H1 (cell line): ENCODE data around the gene AIPL1. TPM values are rescaled to one million over a fixed set of nuclear protein-coding genes. Genes with fewer than 3 reads are reported as not detected.

Source experiments
- CTCF ChIA-PET: fragments of 300-600 bp; sonication (Branson Sonifier 250); formaldehyde crosslinking; loops from one replicate; lab custom pipeline; 2021; ENCODE audit not compliant: partially characterized antibody; lab: Charles Lee
- POLR2A ChIA-PET: fragments of 300-600 bp; sonication (Branson Sonifier 250); formaldehyde crosslinking; loops from one replicate; lab custom pipeline; 2021; ENCODE audit warnings: inconsistent platforms; ENCODE audit not compliant: partially characterized antibody; lab: Charles Lee
- DNase-seq, 2 experiments: peaks; one replicate each; pipeline versions ENCODE4 v3.0.0 to v3.0.0-alpha.2; 2010 to 2022; ENCODE audit warnings: low spot score in 2 of 2, low read depth in 1 of 2, mixed read lengths in 1 of 2
- FAIRE-seq: peaks from 2 replicates; lab custom pipeline; 2011; peaks lifted over from hg19 to GRCh38; lab: Jason Lieb, UNC
- H2AFZ ChIP-seq: 2 replicates; pipeline ENCODE4 v1.8.1; 2012; ENCODE audit warnings: low read length, inconsistent platforms
- H2AK5ac ChIP-seq: 2 replicates; pipeline ENCODE4 v1.6.1; 2013; ENCODE audit warnings: low read depth, low read length
- H2BK120ac ChIP-seq: replicated peaks from 2 replicates; pipeline ENCODE3; 2013; ENCODE audit warnings: low read depth, low read length, inconsistent platforms
- H2BK12ac ChIP-seq: 2 replicates; pipeline ENCODE4 v1.6.1; 2013; ENCODE audit warnings: low read depth, low read length
- H2BK15ac ChIP-seq: 2 replicates; pipeline ENCODE4 v1.6.1; 2013; ENCODE audit warnings: low read length
- H2BK20ac ChIP-seq: 2 replicates; pipeline ENCODE4 v1.6.1; 2013; ENCODE audit warnings: low read length
- H2BK5ac ChIP-seq: 2 replicates; pipeline ENCODE4 v1.6.1; 2013; ENCODE audit warnings: low read depth, low read length
- H3K14ac ChIP-seq: 2 replicates; pipeline ENCODE4 v1.6.1; 2013; ENCODE audit warnings: inconsistent platforms; ENCODE audit not compliant: insufficient read length
- H3K18ac ChIP-seq: 2 replicates; pipeline ENCODE4 v1.6.1; 2013; ENCODE audit warnings: low read length; ENCODE audit errors: extremely low read depth
- H3K23ac ChIP-seq: 2 replicates; pipeline ENCODE4 v1.6.1; 2013; ENCODE audit warnings: inconsistent platforms; ENCODE audit not compliant: insufficient read length
- H3K23me2 ChIP-seq: 2 replicates; pipeline ENCODE4 v1.6.1; 2013; ENCODE audit warnings: low read depth, low read length
- H3K27ac ChIP-seq: 2 replicates; pipeline ENCODE4 v1.6.1; 2011; ENCODE audit warnings: low read depth, low read length, inconsistent platforms
- H3K27me3 ChIP-seq, 4 experiments: replicated peaks in 1 of 4; 1 replicate in 1 of 4; 2 replicates in 3 of 4; pipeline versions ENCODE4 v1.6.1 to v1.8.1; 2011 to 2013; ENCODE audit warnings: low read length in 3 of 4, mild to moderate bottlenecking in 3 of 4, inconsistent platforms in 2 of 4, mixed read lengths in 2 of 4, moderate library complexity in 1 of 4; ENCODE audit not compliant: control insufficient read depth in 3 of 4, insufficient read depth in 3 of 4; ENCODE audit errors: extremely low read depth in 1 of 4
- H3K36me3 ChIP-seq, 4 experiments: 2 replicates each; pipeline versions ENCODE4 v1.6.1 to v1.8.1; 2011 to 2013; ENCODE audit warnings: mild to moderate bottlenecking in 4 of 4, low read length in 3 of 4, moderate library complexity in 2 of 4, control low read depth in 1 of 4, inconsistent platforms in 1 of 4; ENCODE audit not compliant: insufficient read depth in 4 of 4, control insufficient read depth in 2 of 4
- H3K4ac ChIP-seq: replicated peaks from 2 replicates; pipeline ENCODE3; 2013; ENCODE audit warnings: low read length, low read depth, mixed read lengths, inconsistent platforms; ENCODE audit not compliant: insufficient read length
- H3K4me1 ChIP-seq, 4 experiments: replicated peaks in 1 of 4; 1 replicate in 1 of 4; 2 replicates in 3 of 4; pipeline versions ENCODE4 v1.6.1 to v1.8.1; 2011 to 2013; ENCODE audit warnings: low read length in 3 of 4, inconsistent platforms in 2 of 4, mixed read lengths in 1 of 4; ENCODE audit not compliant: insufficient read depth in 4 of 4, control insufficient read depth in 3 of 4
- H3K4me2 ChIP-seq, 2 experiments: 2 replicates each; pipeline versions ENCODE4 v1.6.1 to v1.8.1; 2011 to 2013; ENCODE audit warnings: low read depth in 2 of 2, low read length in 2 of 2, control low read depth in 1 of 2, inconsistent platforms in 1 of 2, mild to moderate bottlenecking in 1 of 2; ENCODE audit not compliant: insufficient read depth in 1 of 2
- H3K4me3 ChIP-seq, 4 experiments: fragments of 200-600, 300-600 bp in 1 of 4; sonication (generic), shearing (Covaris generic), sonication (Bioruptor Twin) in 1 of 4; 2 replicates each; pipeline versions ENCODE4 v1.5.1 to v1.8.1; 2011 to 2016; ENCODE audit warnings: low read length in 4 of 4, low read depth in 3 of 4, control low read depth in 2 of 4, inconsistent platforms in 2 of 4, mild to moderate bottlenecking in 2 of 4, mixed read lengths in 1 of 4, moderate library complexity in 1 of 4; ENCODE audit not compliant: insufficient read depth in 2 of 4; ENCODE audit errors: extremely low read depth in 1 of 4
- H3K56ac ChIP-seq: replicated peaks from 2 replicates; pipeline ENCODE3; 2013; ENCODE audit warnings: low read depth, mild to moderate bottlenecking, mixed read lengths, low read length, inconsistent platforms; ENCODE audit not compliant: insufficient read length
- H3K79me1 ChIP-seq: 2 replicates; pipeline ENCODE4 v1.6.1; 2013; ENCODE audit warnings: low read depth, low read length, control low read depth
- H3K79me2 ChIP-seq, 2 experiments: 2 replicates each; pipeline versions ENCODE4 v1.6.1 to v1.8.1; 2012 to 2013; ENCODE audit warnings: low read length in 2 of 2, mild to moderate bottlenecking in 2 of 2, inconsistent platforms in 1 of 2; ENCODE audit not compliant: insufficient read depth in 2 of 2, control insufficient read depth in 1 of 2
- H3K9ac ChIP-seq, 4 experiments: replicated peaks in 1 of 4; 1 replicate in 1 of 4; 2 replicates in 3 of 4; pipeline versions ENCODE4 v1.6.1 to v1.8.1; 2011 to 2013; ENCODE audit warnings: low read depth in 3 of 4, low read length in 3 of 4, control low read depth in 2 of 4, mild to moderate bottlenecking in 2 of 4, moderate library complexity in 2 of 4, inconsistent platforms in 1 of 4; ENCODE audit errors: extremely low read depth in 1 of 4
- H3K9me3 ChIP-seq, 2 experiments: 2 replicates each; pipeline versions ENCODE4 v1.6.1 to v1.8.1; 2012 to 2013; ENCODE audit warnings: mild to moderate bottlenecking in 2 of 2, moderate library complexity in 2 of 2, control low read depth in 1 of 2, inconsistent platforms in 1 of 2, low read depth in 1 of 2, low read length in 1 of 2, mixed read lengths in 1 of 2; ENCODE audit not compliant: insufficient read depth in 2 of 2
- H4K20me1 ChIP-seq, 2 experiments: replicated peaks in 1 of 2; 2 replicates each; pipeline versions ENCODE3 to v1.8.1; 2011 to 2013; ENCODE audit warnings: inconsistent platforms in 2 of 2, low read length in 2 of 2, mild to moderate bottlenecking in 1 of 2; ENCODE audit not compliant: insufficient read depth in 2 of 2, control insufficient read depth in 1 of 2
- H4K5ac ChIP-seq: 2 replicates; pipeline ENCODE4 v1.6.1; 2013; ENCODE audit warnings: low read length, low read depth, mixed read lengths, inconsistent platforms; ENCODE audit not compliant: insufficient read length
- H4K8ac ChIP-seq: 2 replicates; pipeline ENCODE4 v1.8.0; 2013; ENCODE audit warnings: mild to moderate bottlenecking, moderate library complexity, low read length, inconsistent platforms; ENCODE audit not compliant: insufficient read depth; ENCODE audit errors: extremely low read depth
- H4K91ac ChIP-seq: replicated peaks from 2 replicates; pipeline ENCODE3; 2013; ENCODE audit warnings: low read length, mixed read lengths, inconsistent platforms; ENCODE audit not compliant: insufficient read length
- BACH1 ChIP-seq: IDR thresholded peaks from 2 replicates; pipeline ENCODE4 v1.6.1; 2012; ENCODE audit warnings: low read length, improper control_type of control experiment
- NANOG ChIP-seq: IDR thresholded peaks from 2 replicates; pipeline ENCODE4 v1.6.1; 2011; ENCODE audit warnings: low read length, low read depth, mild to moderate bottlenecking, inconsistent platforms; ENCODE audit not compliant: insufficient read depth, poor library complexity, severe bottlenecking
- POLR2A ChIP-seq, 2 experiments: IDR thresholded peaks; 1 replicate in 1 of 2; 2 replicates in 1 of 2; pipeline ENCODE4 v1.6.1; 2011; ENCODE audit warnings: low read depth in 2 of 2, low read length in 2 of 2, mild to moderate bottlenecking in 2 of 2; ENCODE audit errors: control extremely low read depth in 1 of 2
- RAD21 ChIP-seq, 2 experiments: IDR thresholded peaks in 1 of 2; conservative IDR thresholded peaks in 1 of 2; 2 replicates each; pipeline ENCODE4 v1.6.1; 2011; ENCODE audit warnings: low read depth in 2 of 2, low read length in 2 of 2, improper control_type of control experiment in 1 of 2, inconsistent platforms in 1 of 2, mild to moderate bottlenecking in 1 of 2, moderate library complexity in 1 of 2
- RBBP5 ChIP-seq: IDR thresholded peaks from 2 replicates; pipeline ENCODE4 v1.7.1; 2012; ENCODE audit warnings: low read depth, mild to moderate bottlenecking, inconsistent platforms, low read length, moderate library complexity, borderline replicate concordance
- RFX5 ChIP-seq: IDR thresholded peaks from 2 replicates; pipeline ENCODE4 v1.6.1; 2011; ENCODE audit warnings: low read depth, low read length, improper control_type of control experiment, borderline replicate concordance
- RNF2 ChIP-seq: fragments of 200-900, 300-1000 bp; sonication (generic); IDR thresholded peaks from 2 replicates; pipeline ENCODE4 v1.7.1; 2016; ENCODE audit warnings: borderline replicate concordance, low read depth, mild to moderate bottlenecking, antibody characterized with exemption, low read length; ENCODE audit not compliant: poor library complexity, severe bottlenecking; ENCODE audit errors: missing control alignments
- SAP30 ChIP-seq: fragments of 300-600 bp; sonication (generic); IDR thresholded peaks from 2 replicates; pipeline ENCODE4 v1.7.1; 2012; ENCODE audit warnings: low read length, moderate library complexity, mild to moderate bottlenecking, inconsistent platforms; ENCODE audit not compliant: insufficient read depth, insufficient replicate concordance
- SUZ12 ChIP-seq: fragments of 200-600 bp; sonication (generic); IDR thresholded peaks from 2 replicates; pipeline ENCODE4 v1.6.1; 2012; ENCODE audit warnings: mild to moderate bottlenecking, inconsistent platforms, low read length, moderate library complexity, mixed read lengths
- USF2 ChIP-seq: IDR thresholded peaks from 2 replicates; pipeline ENCODE4 v1.6.1; 2011; ENCODE audit warnings: low read length, improper control_type of control experiment
- WGBS, 2 experiments: shearing (Covaris generic) in 1 of 2; methylation state at CpG; one replicate each; pipeline versions ENCODE4 v1.1.6 to v1.1.7; 2013 to 2015; ENCODE audit warnings: low lambda C conversion rate in 2 of 2, mixed read lengths in 2 of 2, inconsistent platforms in 1 of 2, low coverage in 1 of 2, missing lambda C conversion rate in 1 of 2; ENCODE audit not compliant: insufficient replicate concordance in 2 of 2, insufficient coverage in 1 of 2, insufficient read length in 1 of 2; ENCODE audit errors: extremely low coverage in 1 of 2, missing lambda C conversion rate in 1 of 2; 5-methylcytosine and 5-hydroxymethylcytosine counted together
- polyA plus RNA-seq, 7 experiments: library from polyadenylated mRNA; depleted of rRNA in 3 of 7; stranded (reverse) in 5 of 7; unstranded in 2 of 7; fragments of >200 nt in 5 of 7; fragments of 200-250 nt in 2 of 7; gene quantifications; 1 replicate in 5 of 7; 2 replicates in 1 of 7; 4 replicates in 1 of 7; pipeline versions ENCODE4 v1.2.1 to v1.2.3, GENCODE V29; 2011 to 2013; ENCODE audit warnings: missing spikeins in 2 of 7, mixed read lengths in 2 of 7
- total RNA-seq: library from RNA; stranded (reverse); fragmentation: NEBNext Ultra II Directional; extraction: Animal tissue kit (Norgen Biotek cat#: 25700); gene quantifications from 2 replicates; pipeline ENCODE4 v1.2.1, GENCODE V29; 2021

The AIPL1 gene
- total and polyA plus RNA-seq, 2 of the 8 experiments (the other 6 are each of a cell fraction or from before 2014, with no cell fraction given): 0.56 to 0.71 TPM

DNA sequence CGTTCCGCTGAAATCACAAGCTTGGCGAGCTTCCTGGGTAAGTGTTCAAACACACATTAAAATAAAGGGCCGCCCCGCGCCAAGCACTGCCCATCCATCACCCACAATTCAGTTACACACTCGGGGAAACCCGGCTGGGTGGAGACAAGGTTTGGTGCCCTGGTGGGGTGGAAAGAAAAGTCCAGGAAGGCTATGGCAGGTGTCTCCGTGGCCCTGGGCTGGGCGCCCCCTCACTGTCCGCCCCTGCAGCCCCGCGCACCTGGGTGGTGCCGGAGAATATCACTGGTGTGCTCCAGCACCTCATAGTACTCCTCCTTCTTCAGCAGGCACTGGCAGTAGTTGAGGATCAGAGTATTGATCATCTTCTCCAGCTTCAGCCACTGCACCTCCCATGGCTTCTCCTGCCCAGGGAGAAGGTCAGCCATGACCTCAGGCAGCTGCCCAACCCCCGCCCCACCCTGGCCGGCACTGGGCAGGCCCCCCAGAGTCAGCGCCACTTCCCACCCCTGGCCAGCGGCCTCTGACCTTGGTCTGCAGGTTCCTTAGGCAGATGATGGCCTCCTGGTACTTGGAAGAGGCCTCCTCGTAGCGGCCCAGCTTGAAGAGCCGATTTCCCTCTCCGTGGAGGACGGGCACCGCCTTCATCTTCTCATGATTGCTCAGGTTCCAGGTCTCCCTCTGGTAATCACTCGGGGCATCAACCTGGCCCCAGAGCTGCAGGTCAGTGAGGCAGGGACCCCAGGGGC lies 8.4 kb downstream of the AIPL1 start:
- H3K9ac ChIP-seq: no peak overlapping the region
- no peak overlapping the region for H2AK5ac ChIP-seq
- no peak overlapping the region for H2AFZ ChIP-seq
- ChIA-PET CTCF (interaction anchor here (0.6 to 6.9 kb wide), 7 partner anchors 9 to 834 kb away, joined by 3 to 60 read pairs (median 4); partner anchors contain the start of gene AIPL1), POLR2A (interaction anchor here (1.4 kb wide), 1 partner anchor 15 kb away, joined by 4 read pairs; no protein-coding TSS in a partner anchor)
- no peak overlapping the region for H4K8ac ChIP-seq
- H3K23ac ChIP-seq: no peak overlapping the region
- H3K36me3 ChIP-seq: no peaks in the 10 kb centered on the region
- WGBS, 2 experiments: 92% methylated on average over 20 of the region's 25 CpGs; no CpG with 5 or more reads in 1 of the 2 experiments
- H4K5ac ChIP-seq: no peak overlapping the region
- H3K27me3 ChIP-seq: no peaks in the 10 kb centered on the region
- no peaks in the 10 kb centered on the region for H3K79me1 ChIP-seq
- H3K56ac ChIP-seq: no peak overlapping the region
- H3K79me2 ChIP-seq: no peaks in the 10 kb centered on the region
- peaks cover 3 to 4% of the 10 kb centered on the region in 2 experiments; a peak in 2 of 4 replicates for H3K9me3 ChIP-seq
- H3K23me2 ChIP-seq: peaks cover 2% of the 10 kb centered on the region; the same call in 1 of the 2 replicates
- H3K4me1 ChIP-seq: no peaks in the 10 kb centered on the region; a peak in 1 of 7 replicates
- no peak overlapping the region for H2BK120ac ChIP-seq
- H3K4me3 ChIP-seq: no peak overlapping the region
- no peak overlapping the region for H4K91ac ChIP-seq
- no peak overlapping the region for H3K14ac ChIP-seq
- H2BK15ac ChIP-seq: no peak overlapping the region
- FAIRE-seq (no peak), DNase-seq (no peak)
- H3K4ac ChIP-seq: no peak overlapping the region
- no peak overlapping the region for H3K18ac ChIP-seq
- H3K4me2 ChIP-seq: no peak overlapping the region
- H2BK5ac ChIP-seq: no peak overlapping the region
- H3K27ac ChIP-seq: no peak overlapping the region
- no peak overlapping the region for H2BK12ac ChIP-seq
- no peak overlapping the region for H2BK20ac ChIP-seq
- H4K20me1 ChIP-seq: no peaks in the 10 kb centered on the region
- no peak for TF ChIP-seq BACH1
- no peak for TF ChIP-seq RAD21 (IDR thresholded peaks at IDR 0.05 in 1 of 2, conservative IDR thresholded peaks at IDR 0.05 in 1 of 2; ENCODE audit: low read depth in 2 of 2, low read length in 2 of 2)
- TF ChIP-seq NANOG: no peak
- TF ChIP-seq RNF2: no peak
- TF ChIP-seq SAP30: no peak
- TF ChIP-seq SUZ12: no peak
- TF ChIP-seq RFX5: no peak
- no peak for TF ChIP-seq POLR2A (IDR thresholded peaks at IDR 0.05; ENCODE audit: control extremely low read depth in 1 of 2, low read depth in 2 of 2, low read length in 2 of 2)
- TF ChIP-seq USF2: no peak
- no peak for TF ChIP-seq RBBP5
